KOPT-K1 (cell line): ENCODE measurements around the gene TFEB.

Experiments
- H3K27ac ChIP-seq: fragments of 200-600 bp; sonication (generic); 2 replicates; pipeline ENCODE4 v1.5.1; 2016; ENCODE audit warnings: antibody characterized with exemption, mild to moderate bottlenecking, low read depth, low read length; ENCODE audit not compliant: poor library complexity, severe bottlenecking
- H3K36me3 ChIP-seq: fragments of 200-600 bp; sonication (generic); 2 replicates; pipeline ENCODE4 v1.5.1; 2017; ENCODE audit warnings: antibody characterized with exemption, mild to moderate bottlenecking, low read length, moderate library complexity; ENCODE audit not compliant: insufficient read depth
- H3K9me3 ChIP-seq: fragments of 200-600 bp; sonication (generic); 2 replicates; pipeline ENCODE4 v1.5.1; 2017; ENCODE audit warnings: antibody characterized with exemption, low read length, mild to moderate bottlenecking; ENCODE audit not compliant: insufficient read depth, poor library complexity, severe bottlenecking

Gene TFEB

GRCh38 chr6:41638002-41638934 is 97.1 kb downstream of the TFEB start, which contains the start of gene MDFI:
MDFI (plus strand) TSS chr6:41638468; CDS start chr6:41638750, 282 bp downstream.
- no peaks in the 10 kb centered on the region for H3K9me3 ChIP-seq
- no peaks in the 10 kb centered on the region for H3K36me3 ChIP-seq
- peak within 1 kb of the TSS; percentile 60 for H3K27ac ChIP-seq

GRCh38 chr6:41637194-41638001 is 98.0 kb downstream of the TFEB start:
- Histone ChIP-seq H3K36me3 (no peaks in the 10 kb centered on the region), H3K9me3 (no peaks in the 10 kb centered on the region), H3K27ac (peak overlapping the region; percentile 60)

- no peaks in the 10 kb centered on the region for H3K9me3 ChIP-seq
- no peaks in the 10 kb centered on the region for H3K36me3 ChIP-seq
- H3K27ac ChIP-seq: no peak overlapping the region
Measured at GRCh38 chr6:41636833-41637193, 98.6 kb downstream of the TFEB start.

GRCh38 chr6:41635365-41635764 is 100.0 kb downstream of the TFEB start:
- peak overlapping the region; percentile 6 for H3K27ac ChIP-seq
- no peaks in the 10 kb centered on the region for H3K36me3 ChIP-seq
- no peaks in the 10 kb centered on the region for H3K9me3 ChIP-seq

- Histone ChIP-seq H3K27ac (no peak overlapping the region), H3K36me3 (no peaks in the 10 kb centered on the region), H3K9me3 (no peaks in the 10 kb centered on the region)
Measured at GRCh38 chr6:41634657-41635056, 100.8 kb downstream of the TFEB start.
